Fibroblast of lung (primary cell): Measurements from ENCODE around the gene CBFA2T2.

Source experiments
- CTCF ChIP-seq, 2 donors: IDR thresholded peaks in 1 of 2; conservative IDR thresholded peaks in 1 of 2; 1 replicate in 1 of 2; 2 replicates in 1 of 2; pipeline ENCODE4 v1.5.1; 2011 to 2012; ENCODE audit warnings: low read length in 2 of 2, control low read depth in 1 of 2, inconsistent platforms in 1 of 2, low read depth in 1 of 2, mild to moderate bottlenecking in 1 of 2
- EZH2 ChIP-seq: IDR thresholded peaks from 2 replicates; pipeline ENCODE4 v1.5.1; 2012; ENCODE audit warnings: low read length, control low read depth, mild to moderate bottlenecking; ENCODE audit errors: missing control alignments

GRCh38 chr20:33567949-33568348 lies 78.1 kb downstream of the CBFA2T2 start:
- TF ChIP-seq CTCF (conservative IDR thresholded peaks at IDR 0.05 in 1 of 2, IDR thresholded peaks at IDR 0.05 in 1 of 2; ENCODE audit: low read depth in 1 of 2, low read length in 2 of 2): no peak
- no peak for TF ChIP-seq EZH2
